ENCODE data around the gene PSMD14.
"Not testable (repeated sequence)": the region's sequence is repeated elsewhere in the genome, so short reads cannot be mapped to it uniquely, and the experiment has no call there.

PSMD14 gene

DNA sequence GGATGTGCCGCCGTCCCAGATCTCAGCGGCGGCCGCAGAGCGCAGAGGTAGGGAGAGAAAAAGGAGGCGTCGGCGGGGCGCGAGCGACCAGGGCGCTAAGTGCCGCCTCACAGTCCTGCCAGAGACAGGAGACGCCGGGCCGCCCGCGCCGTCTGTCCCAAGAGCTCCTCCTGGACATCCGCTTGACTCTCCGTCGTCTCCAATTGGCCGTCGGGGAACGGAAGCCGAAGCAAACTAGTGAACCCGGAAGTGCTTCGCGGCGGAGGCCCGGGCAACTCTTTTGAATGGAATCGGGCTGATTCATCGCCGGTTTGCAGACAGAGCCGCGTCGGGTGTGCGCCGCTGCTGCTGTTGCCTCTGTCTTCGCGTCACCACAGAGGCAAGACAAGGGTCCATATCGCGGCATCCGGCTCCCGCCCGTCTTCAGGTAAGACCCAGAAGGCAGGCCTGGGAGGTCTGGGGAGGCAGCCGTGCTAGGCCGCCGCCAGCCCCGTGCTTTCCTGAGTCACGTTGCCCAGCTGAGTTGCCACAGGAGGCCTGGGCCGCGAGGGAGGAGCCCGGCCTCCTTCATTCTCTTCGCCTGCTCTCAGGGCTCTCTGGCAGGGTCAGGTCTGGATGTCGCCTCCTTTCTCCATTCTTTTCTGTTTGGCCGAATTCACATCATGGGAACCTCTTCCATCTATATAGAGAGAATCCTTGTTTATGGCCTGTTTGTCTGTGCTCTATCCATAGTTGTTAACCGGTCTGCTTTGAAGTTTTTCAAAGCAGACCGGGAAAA lies at the start of gene PSMD14:
TSS of gene PSMD14 (plus strand) at position 248 of the 778 bp plus-strand sequence. CDS start 10,401 bp downstream, outside the sequence.
- peak within 1 kb of the TSS; percentile 88 for H3K4me3 ChIP-seq (ENCODE audit: low read length)
- TF ChIP-seq ZNF274 (IDR thresholded peaks at IDR 0.05; ENCODE audit: low read depth, low read length) = no peak

DNA sequence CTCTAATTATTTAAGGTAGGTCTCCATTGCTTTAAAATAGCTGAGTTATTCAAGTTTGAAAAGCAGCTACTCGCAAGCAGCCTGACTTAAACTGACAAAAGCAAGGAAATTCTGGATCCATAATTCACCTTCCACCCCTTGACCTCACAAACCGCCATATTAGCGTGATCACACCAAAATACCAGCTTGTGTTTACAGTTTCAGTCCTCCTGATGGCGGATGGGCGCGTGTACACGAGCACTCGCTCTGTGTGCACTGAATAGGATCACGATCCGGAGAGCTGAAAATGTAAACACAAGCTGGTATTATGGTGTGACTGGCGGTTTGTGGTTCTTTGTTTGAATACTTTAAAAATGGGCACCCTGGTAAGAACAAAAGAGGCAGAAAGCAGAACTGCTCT lies 42.4 kb upstream of the PSMD14 start:
- H3K4me3 ChIP-seq (ENCODE audit: low read length) = no peak overlapping the region
- TF ChIP-seq ZNF274 (IDR thresholded peaks at IDR 0.05; ENCODE audit: low read depth, low read length) = no peak

DNA sequence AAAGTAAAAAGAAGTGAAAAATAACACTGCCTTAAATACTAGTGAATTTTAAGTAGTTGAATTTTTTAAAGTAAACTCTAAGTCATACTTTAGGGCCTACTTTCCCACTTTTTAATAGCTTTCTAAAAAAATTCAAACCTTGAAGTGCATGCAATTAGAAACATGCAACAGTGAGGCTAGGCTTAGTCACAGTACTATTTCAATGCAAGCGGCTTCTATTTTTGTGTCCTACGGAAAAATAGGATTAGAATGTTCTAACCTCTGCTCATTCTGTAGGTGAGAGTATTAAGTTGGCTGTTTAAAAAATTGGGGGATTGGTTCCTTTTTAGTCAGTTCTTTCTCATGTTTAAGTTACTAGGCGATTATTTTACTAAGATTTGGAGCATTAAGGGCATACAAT lies 39.1 kb upstream of the PSMD14 start:
- H3K4me3 ChIP-seq (ENCODE audit: low read length) = no peak overlapping the region
- no peak for TF ChIP-seq ZNF274 (IDR thresholded peaks at IDR 0.05; ENCODE audit: low read depth, low read length)

DNA sequence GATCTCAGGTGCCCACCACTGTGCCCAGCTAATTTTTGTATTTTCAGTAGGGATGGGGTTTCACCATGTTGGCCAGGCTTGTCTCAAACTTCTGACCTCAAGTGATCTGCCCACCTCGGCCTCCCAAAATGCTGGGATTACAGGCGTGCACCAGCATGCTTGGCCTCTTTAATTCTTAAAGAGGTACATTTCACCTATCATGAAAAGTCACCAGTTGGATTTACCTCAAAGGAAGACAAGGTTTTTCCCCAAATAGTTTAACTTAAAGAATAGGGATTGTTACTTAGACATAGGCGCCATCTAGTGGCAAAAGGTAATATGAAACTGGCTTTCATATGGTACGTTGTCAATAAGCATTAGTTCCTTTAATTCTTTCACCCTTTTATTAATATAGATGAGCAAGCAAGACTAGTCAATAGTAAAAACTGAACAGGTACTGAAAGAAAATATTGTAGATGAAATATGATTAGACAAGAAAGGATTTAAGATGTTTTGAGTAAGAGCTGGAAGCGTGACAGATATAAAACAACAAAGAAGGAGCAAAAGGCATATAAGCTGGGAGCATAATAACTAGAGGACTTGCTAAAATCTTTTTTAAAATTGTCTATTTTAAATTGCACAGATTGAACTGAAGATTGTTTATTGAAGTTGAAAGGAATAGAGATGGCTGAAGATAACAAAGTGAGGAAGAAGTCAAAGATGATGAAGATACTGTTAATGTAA lies 35.0 kb upstream of the PSMD14 start:
- H3K4me3 ChIP-seq (ENCODE audit: low read length) = no peak overlapping the region
- TF ChIP-seq ZNF274 (IDR thresholded peaks at IDR 0.05; ENCODE audit: low read depth, low read length) = no peak

DNA sequence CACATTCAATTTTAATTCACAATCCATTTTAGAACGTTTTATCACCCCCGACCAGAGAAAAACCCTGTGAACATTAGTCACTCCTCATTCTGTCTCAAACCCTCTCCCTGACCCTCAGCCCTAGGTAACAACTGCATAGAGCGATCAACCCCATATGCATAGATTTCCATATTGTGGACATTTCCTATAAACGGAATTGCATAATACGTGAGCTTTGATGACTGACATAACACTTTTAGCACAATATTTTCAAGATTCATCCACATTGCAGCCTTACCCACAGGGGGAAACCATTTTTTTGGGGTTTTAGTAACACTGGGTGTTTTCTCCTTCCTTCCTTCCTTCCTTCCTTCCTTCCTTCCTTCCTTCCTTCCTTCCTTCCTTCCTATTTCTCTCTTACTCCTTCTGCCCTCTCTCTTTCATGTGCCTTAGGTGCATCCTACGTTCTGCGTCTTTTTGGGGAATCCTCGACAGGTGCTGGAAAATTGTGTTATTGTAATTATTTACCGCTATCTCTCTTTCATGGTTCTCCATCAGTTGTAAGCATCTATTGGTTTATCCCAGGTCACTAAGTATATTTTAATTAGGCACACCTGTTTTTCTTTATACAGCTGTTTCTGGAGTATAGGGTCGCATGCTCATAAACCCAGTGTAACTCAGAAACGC lies 29.5 kb upstream of the PSMD14 start:
- not testable (repeated sequence) for H3K4me3 ChIP-seq (ENCODE audit: low read length)

DNA sequence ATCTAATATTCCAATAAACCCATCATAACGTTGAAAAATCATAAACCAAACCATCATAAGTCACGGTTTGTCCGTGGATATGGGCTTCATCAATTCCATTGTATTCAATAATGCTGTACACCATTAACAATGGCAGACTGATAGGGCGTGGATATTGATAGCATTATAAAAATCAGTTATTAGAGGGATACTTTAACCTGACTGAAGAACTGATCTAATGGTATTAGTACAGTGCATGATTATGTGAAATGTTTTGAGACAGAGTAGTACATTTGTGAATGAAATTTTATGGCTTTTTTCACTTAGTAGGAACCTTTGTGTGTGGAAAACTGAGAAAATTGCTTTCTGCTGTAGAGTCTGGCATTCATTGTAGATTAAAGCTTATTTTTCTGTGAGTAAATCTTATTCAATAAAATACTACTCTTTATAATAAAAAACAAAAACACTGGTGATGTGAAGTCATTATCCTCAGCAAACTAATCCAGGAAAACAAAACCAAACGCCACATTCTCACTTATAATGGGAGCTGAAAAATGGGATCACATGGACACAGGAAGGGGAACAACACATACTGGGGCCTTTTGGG lies 28.9 kb upstream of the PSMD14 start:
- not testable (repeated sequence) for H3K4me3 ChIP-seq (ENCODE audit: low read length)

DNA sequence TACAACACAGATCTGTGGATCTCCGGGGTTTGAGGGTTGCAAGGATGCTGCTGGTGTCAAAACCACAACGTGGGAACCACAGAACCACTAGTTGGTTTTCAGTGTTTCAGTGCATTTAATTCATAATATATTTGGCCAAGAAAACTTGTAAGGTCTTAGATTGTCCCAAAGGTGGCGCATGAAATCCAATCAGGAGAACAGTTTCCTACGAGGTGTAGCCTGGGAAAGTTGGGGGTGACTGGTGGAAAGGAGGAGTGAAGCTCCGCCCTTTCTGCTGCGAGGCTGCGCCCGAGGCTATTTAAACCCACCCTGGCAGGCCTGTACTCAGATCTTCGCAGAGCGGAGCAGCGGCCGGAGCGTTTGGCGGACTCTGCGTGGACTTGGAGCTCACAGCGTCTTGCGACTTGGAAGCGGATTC lies 27.3 kb upstream of the PSMD14 start:
- not testable (repeated sequence) for H3K4me3 ChIP-seq (ENCODE audit: low read length)

DNA sequence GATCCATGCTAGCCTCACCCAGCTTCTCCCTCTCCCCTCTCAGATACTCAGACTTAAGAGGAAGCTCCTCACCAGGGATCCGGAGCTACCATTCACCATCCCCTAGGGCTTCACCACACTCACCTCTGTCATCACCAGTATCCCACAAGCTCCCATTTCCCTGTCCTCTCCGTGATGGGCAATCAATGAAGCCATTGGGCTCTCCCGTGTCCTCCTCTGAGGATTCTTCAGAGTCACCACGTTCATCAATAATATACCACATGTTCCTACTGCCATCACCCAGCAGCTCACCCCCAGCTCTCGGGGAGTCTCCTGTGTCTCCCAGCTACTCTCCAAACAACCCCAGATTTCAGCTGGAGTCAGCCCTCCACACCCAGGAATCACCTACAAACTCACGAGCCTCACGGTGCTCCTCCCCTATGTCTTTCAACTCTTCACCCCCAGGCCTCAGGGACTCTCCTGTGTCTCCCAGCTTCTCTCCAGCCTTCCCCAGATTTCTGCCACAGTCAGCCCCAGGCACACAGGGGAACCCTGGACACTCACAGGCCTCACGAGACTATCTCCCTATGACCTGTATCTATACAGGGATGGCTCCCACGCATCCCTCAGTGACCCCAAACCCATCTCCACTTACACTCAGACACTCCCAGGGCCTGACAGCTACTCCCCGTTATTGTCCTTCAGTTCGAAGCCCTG lies 26.5 kb upstream of the PSMD14 start:
- not testable (repeated sequence) for H3K4me3 ChIP-seq (ENCODE audit: low read length)

DNA sequence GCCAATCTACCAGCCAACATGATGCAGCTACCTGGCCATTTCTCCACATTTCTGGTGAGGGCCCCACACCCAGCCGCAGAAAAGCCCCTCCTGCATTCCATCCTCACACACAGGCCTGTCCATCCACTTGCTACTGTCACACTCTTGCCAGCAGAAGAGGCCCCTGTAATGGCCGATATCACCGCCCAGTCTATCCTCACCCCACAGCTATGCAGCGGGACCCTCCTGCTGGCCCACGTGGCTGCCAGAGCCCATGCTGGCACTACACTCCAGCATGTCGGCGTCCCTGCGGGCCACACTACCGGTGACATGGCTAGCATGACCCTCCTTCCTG lies 25.9 kb upstream of the PSMD14 start:
- H3K4me3 ChIP-seq (ENCODE audit: low read length) = not testable (repeated sequence)

DNA sequence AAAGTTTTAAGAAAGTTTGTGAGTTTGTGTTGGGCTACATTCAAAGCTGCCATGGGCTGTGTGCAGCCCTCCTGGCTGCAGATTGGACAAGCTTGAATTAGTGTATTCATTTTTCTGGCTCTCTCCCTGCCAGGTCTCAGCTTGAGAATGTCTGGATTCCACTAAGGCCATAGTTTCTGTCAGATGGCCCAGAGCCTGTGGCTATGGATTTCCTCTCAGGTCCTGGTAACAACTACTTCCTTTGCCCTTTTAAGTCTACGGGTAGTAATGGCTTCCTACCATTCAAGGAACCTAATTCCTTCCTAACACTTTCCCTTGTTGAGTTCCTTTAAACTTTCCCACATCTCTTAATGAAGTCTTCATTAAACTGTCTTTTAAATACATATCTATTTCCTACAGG lies 24.3 kb upstream of the PSMD14 start:
- no peak for TF ChIP-seq ZNF274 (IDR thresholded peaks at IDR 0.05; ENCODE audit: low read depth, low read length)
- H3K4me3 ChIP-seq (ENCODE audit: low read length) = no peak overlapping the region

DNA sequence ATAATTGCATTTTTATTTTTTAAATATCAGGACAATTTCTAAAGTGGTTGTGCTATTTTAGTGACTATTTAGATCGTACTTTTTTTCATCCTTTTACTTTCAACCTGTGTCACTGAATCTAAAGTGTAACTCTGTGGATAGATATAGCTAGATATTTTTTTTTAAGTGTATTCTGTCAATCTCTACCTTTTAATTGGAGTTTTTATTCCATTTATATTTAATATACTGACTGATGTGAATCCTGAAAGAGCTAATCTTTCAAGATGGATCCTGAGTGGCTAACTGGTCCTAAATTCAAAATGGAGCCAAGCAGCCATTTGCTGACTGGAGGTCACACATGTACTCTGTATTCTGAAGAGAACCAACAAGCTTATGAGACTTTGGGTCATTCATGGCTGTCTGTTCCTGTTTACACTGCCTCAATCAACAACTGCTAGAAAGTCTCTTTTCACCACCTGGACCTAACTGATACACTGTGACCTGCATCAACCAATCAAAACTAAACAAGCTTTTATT lies 4.6 kb upstream of the PSMD14 start:
- no peak overlapping the region for H3K4me3 ChIP-seq (ENCODE audit: low read length)
- TF ChIP-seq ZNF274 (IDR thresholded peaks at IDR 0.05; ENCODE audit: low read depth, low read length) = no peak

DNA sequence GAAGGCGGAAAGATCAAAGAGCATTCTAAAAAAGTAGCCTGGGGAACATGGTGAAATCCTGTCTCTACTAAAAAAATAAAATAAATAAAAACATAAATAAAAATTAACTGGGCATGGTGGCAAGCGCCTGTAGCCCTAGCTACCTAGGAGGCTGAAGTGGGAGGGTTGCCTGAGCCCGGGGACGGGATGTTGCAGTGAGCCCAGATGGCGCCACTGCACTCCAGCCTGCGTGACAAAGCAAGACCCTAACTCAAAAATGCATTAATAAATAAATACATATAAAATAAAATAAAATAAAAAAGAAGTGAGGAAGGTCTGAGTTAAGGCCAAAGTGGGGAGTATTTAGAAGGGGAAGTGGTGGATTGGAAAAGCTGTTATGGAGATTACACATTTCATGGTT lies 1.3 kb upstream of the PSMD14 start:
- no peak overlapping the region for H3K4me3 ChIP-seq (ENCODE audit: low read length)
- no peak for TF ChIP-seq ZNF274 (IDR thresholded peaks at IDR 0.05; ENCODE audit: low read depth, low read length)

DNA sequence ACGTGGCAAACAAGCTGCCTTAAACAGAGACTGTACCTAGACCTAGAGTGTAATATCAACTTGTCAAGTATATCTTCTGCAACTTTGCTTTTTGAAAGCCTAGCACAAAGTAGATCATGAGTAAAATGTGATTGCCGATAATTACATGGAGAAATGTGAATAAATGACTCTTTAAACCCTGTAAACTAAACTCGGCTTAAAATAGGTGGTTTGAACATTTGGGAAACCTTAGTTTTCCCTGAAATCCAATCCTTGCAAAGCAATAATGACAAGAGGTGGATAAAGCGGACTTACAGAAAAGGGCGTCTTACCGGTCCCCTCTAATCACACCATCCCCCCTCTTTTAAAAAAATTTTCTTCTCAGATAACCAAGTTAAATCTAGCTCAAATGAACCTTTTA lies 549 bp upstream of the PSMD14 start:
- TF ChIP-seq ZNF274 (IDR thresholded peaks at IDR 0.05; ENCODE audit: low read depth, low read length) = no peak
- peak overlapping the region; percentile 88 for H3K4me3 ChIP-seq (ENCODE audit: low read length)

DNA sequence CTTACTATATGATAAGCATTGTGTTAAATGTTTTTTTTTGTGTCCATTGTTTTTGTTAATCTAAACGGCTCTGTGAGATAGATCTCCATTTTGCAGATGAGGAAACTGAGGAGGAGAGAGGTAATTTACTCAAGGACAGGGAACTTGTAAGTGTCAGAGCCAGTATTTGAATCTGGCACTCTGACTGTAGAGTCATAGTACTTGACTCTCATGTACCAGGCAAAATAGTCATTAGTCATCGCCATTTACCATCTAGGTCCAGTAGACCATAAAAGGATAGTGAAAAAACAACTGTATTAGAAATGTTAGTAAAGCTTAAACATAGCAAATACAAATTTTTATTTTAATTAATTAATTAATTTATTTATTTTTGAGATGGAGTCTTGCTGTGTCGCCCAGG lies 4.8 kb downstream of the PSMD14 start:
- no peak overlapping the region for H3K4me3 ChIP-seq (ENCODE audit: low read length)
- no peak for TF ChIP-seq ZNF274 (IDR thresholded peaks at IDR 0.05; ENCODE audit: low read depth, low read length)
